Inferior parietal cortex (tissue), 1 donor: ENCODE measurements around the gene SDK1.

Source experiments
- DNase-seq: peaks from one replicate; pipeline ENCODE4 v3.0.0-alpha.2; 2016; ENCODE audit errors: extremely low spot score

SDK1 gene

DNA sequence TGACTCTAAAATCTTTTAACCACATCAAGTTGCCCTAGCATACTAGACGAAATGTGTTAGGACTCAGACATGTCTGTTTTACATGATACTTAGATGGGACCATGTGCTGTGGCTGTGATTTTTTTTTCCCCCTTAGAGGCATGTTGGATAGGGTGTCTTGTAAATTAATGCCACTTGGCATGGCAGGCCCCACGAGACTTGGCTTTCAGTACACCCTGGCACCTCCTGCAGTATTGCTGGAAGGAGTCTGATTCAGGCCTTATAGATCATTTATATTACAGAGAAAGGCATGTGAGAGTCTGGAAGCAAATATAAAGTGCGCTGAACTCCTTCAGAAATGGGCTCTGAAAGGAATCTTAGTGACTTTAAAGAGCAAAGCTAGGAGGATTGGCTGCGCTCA lies 494.1 kb downstream of the SDK1 start:
- no peak for DNase-seq

GRCh38 chr7:3795781-3796180 lies 494.7 kb downstream of the SDK1 start:
- DNase-seq, result no peak

DNA sequence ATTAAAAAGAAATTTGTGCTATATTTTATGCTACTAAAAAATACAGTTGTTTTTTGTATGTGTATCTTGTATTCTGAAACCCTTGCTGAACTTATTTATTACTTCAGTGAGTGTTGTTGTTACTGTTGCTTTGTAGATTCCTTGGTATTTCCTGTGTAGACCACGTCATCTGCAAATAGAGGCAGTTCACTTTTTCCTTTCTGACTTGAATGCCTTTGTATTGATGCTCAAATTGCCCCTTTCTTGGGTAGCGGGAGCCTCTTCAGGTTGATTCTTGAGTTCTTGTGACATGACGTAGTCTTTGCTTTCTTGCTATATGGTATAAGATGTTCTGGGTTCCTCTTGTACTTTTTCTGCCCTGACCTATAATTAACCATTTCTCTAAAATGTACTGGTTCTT lies 504.1 kb downstream of the SDK1 start:
- DNase-seq, result no peak

DNA sequence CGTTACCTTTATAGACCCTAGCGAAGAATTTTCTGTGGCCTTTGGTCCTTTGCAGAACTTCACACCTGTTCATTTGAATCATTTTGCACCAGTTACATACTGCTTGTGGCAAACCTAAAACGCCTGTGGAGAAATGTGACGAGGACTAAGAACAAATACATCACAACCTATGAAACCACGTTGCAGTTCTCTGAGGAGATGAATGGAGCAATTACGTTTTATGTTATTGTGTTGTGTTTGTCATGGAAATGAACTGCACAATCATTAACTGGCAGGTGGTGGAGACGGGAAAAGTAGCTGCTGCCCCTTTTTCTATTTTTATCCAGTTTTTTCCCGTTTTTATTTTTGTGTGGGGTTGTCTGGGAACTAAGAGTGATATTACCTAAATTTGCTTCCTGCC lies 505.5 kb downstream of the SDK1 start:
- no peak for DNase-seq

GRCh38 chr7:3807824-3808223 lies 506.8 kb downstream of the SDK1 start:
- no peak for DNase-seq

DNA sequence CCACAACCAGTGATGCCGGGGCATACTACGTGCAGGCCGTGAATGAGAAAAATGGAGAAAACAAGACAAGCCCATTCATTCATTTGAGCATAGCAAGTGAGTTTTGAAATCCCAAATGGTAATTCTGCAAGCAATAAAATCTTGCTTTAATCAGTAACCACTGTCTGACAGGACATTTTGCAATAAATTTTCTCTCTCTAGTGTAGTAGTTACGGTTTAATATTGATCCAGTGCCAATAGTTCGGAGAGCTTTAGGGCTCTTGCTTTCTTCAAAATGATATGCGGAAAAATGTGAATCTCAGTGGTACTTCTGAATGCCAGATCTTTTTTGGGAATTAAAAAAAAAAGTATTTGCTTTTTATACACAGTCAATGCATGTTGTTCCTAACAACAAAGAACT lies 520.4 kb downstream of the SDK1 start:
- DNase-seq, result no peak

GRCh38 chr7:3825491-3825890 lies 524.4 kb downstream of the SDK1 start:
- no peak for DNase-seq

- DNase-seq, result no peak
Measured at GRCh38 chr7:3832199-3832598, 531.1 kb downstream of the SDK1 start.

GRCh38 chr7:3835109-3835508 lies 534.1 kb downstream of the SDK1 start:
- no peak for DNase-seq

- no peak for DNase-seq
Measured at GRCh38 chr7:3836855-3837254, 535.8 kb downstream of the SDK1 start.

- DNase-seq, result no peak
Measured at GRCh38 chr7:3844540-3845151, 543.6 kb downstream of the SDK1 start.

DNA sequence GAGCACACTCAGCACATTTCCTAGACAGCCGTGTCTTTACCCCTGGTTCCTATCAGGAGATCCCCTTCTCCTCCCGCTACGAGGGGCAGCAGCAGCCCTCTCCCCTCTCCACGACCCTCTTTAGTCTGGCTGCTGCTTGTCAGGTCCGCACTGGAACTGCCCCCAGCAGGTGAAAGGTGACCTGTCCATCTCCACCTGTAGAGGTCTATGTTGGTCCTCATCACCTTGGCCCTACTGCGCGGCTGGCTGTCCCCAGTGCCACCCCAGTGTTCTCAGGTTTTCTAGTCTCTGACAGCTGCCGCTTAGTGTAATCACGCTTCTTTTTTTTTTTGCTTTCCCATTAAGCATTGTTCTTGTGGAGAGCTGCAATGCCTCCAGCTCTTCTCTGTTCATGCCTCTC lies 545.7 kb downstream of the SDK1 start:
- no peak for DNase-seq

DNA sequence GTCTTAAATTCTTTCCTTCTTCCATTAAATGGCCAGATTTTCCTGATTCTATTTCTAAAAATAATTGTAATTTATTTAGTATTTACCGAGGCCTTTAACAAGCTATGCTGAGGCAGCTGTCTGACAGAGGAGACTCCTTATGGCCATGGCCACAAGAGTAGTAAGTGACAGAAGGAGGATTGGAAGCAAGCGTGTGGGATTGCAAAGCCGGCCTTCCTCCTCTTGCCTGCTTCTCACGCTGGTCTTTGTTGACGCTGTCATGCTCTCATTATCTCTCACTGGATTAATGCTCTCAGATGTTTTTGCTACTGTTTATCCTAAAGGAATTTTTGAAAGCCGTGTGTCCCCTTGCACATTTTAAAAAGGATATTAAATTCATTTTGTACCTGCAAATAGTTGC lies 546.3 kb downstream of the SDK1 start:
- DNase-seq, result no peak

DNA sequence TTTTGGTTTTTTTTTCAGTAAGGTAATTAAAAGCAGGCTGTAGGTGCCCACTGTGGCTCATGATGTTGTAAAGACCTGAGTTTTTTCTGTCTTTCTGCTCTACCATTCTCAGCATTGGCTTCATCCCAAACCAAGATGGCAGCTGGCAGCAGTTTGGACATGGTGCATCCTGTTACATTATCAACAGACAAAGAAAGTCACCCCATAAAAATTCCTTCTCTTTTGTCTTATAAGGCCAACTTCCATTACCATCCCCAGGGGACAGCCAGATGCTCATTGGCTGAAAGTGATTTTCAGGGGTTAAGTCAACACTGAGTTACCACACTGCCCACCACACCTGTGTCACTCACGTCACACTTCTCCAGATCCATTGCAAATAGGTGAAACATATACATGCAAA lies 558.4 kb downstream of the SDK1 start:
- DNase-seq, result no peak

GRCh38 chr7:3860932-3861331 lies 559.9 kb downstream of the SDK1 start:
- DNase-seq, result no peak

DNA sequence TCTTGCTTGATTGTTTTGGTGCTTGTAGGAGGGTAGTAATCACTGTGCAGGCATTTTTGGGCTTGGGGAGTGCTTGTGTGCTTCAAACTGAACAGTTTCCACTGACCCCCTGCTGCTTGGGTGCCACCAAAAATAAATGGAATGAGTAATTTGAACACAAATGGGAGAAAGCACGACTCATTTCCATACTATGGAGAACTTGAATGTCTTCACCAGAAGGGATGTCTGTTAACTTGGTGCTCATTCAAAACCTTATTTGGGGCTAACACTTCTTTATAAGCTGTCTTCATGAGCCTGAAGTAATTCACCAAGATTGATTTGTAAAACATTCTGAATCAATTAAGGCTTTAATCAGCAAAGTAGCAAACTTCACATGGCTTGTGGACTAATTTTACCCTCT lies 560.3 kb downstream of the SDK1 start:
- DNase-seq, result no peak

DNA sequence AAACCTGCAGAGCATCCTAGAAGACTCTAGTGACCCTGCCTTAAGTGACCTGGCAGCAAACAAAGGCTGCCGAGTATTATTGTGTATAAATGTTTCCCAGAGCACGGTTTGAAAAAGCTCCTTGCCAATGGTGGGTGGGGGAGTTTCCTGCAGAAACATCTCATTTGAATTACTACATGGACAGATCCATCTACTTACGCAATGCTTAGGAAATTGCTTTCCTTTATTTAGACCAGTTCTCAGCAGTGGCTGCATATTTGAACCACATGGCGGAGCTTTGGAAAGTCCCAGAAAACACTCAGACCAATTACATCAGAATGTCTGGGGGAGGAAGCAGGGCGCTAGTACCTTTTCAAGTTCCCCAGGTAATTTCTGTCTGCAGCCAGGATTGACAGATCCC lies 560.9 kb downstream of the SDK1 start:
- no peak for DNase-seq

DNA sequence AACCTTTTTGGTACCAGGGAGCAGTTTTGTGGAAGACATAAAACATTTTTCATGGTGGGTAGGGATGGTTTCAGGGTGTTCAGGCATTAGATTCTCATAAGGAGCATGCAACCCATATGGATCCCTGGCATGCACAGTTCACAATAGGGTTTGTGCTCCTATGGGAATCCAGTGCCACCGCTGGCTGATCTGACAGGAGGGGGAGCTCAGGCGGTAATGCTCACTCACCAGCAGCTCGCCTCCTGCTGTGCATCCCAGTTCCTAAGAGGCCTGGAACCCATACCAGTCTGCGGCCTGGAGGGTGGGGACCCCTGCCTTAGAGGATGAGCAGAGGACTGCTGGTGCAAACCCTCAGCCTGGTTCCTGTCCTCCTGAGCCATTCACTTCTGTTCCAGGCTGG lies 561.7 kb downstream of the SDK1 start:
- DNase-seq, result no peak

GRCh38 chr7:3866277-3866676 lies 565.2 kb downstream of the SDK1 start:
- DNase-seq, result no peak

GRCh38 chr7:3867863-3868262 lies 566.8 kb downstream of the SDK1 start:
- no peak for DNase-seq

DNA sequence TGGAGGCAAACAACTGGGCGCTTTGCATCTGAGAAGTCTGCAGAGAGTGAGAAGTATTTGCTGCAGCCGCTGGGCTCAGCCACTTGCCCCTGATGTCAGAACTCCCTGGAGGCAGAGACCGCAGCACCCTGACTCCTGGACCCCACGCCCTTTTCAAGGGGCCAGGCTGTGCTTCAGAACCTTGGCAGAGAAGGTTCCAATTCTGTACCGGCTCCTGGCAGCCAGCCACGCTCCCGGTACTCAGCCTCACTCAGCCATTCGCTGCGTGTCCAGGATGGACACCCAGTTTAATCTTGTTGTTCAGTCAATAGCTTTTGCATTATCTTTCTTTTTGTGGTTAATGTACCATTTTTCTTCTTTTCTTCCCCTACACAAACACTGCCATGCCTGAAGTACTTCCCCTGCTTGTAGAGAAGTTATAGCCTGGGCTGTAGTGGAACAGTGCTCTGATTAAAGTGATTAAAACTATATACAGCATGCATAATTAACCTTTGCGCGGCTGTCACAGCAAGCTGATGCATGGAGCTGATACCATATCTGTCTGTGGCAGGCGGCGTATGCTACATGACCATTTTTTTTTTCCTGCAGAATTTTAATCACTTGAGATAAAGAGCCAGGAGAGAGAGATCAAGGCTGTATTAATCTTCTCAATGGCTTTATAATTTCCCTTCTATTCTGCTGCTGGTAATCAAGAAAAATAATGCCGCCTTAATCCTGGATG lies 578.5 kb downstream of the SDK1 start:
- DNase-seq, result no peak

- DNase-seq, result no peak
Measured at GRCh38 chr7:3880228-3880987, 579.4 kb downstream of the SDK1 start.

DNA sequence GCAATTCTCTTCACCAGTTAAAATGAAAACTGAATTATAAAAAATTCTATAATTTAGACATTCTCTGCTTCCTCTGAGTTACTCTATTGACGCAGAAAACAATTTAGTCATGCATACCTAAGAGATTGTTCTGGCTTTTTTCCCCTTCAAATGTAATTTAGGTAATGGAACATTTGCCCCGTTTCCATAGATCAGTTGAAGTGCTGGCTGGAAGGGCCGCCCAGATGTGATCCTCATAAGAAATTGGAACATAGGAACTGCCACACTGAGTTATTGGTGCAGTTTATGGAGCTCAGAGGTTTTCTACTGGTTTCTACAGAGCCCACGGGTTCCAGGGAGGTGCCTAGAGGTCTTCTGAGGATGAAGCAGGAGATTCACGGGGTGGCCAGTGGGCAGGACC lies 581.7 kb downstream of the SDK1 start:
- no peak for DNase-seq
